DMS79 (cell line): ENCODE data around the gene ANKRD23.

ENCODE experiments used
- DNase-seq: peaks from one replicate; lab custom pipeline; 2025; lab: John Stamatoyannopoulos, UW

The ANKRD23 gene

DNA sequence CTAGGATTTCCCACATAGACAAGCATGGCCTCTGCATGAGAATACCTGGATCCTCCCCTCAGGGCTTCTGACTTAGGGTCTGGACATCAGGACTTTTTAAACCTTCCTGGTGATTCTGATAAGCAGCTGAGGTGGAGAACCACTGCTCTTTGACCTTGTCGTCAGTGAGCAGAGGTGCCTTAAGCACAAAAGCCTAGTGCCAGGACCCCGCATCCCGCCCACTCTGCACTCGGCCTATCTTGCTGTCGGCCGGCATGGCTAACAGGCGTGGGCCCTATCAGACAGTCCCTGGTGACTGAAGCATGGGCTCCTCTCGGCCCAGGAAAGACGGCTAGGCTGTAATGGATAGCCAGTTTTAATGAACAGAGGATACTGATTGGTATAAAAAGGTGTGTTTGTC is 6.2 kb downstream of the ANKRD23 start:
- DNase-seq = no peak

DNA sequence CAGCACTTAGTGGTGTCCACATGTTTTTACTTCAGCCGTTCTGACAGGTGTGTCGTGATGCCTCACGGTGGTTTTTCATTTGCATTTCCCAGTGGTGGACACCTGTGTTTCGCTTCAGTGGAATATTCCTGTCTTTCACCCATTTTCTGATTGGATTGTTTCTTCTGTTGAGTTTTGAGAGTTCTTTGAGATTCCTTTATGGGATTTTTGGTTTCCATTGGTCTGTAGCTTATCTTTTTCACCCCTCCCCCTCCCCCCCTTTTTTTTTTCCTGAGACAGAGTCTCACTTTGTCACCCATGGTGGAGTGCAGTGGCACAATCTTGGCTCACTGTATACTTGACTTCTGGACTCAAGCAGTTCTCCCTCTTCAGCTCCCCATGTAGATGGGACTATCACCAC is 8.0 kb downstream of the ANKRD23 start:
- DNase-seq = no peak

DNA sequence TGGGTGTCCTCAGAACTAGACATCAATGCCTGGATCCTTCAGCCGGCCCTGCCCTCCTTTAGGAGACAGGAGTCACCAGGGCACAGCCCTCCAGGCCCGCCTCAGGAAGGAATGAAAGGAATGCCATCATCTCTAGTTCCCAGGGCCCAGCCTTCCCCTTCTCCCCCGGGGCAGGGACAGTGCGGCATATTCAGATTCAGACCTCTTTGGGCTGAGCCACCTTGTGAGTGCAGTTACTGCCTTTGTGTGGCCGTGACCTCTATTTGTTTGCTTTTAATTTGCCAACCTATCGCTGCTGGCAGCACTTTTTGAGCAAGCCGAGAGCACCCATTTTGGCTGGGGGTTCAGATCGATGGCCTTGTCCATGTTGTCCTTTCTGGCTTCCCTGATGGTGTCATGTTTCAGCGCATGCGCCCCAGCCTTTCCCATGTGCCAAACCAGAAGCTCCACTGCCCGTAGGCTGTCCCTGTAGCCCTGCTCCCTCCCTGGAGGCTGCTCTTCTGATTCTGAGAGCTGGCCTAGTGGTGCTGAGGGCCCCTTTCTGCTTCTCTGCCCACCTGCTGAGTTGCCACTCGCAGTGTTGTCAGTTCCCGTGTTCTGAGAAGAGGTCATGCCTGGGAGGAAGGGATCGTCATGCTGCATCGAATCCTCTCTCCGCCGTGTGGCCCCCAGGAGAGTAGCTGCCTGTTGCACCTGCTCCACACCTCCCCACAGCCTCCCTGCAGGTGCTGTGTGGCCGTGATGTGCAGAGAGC is 10.9 kb downstream of the ANKRD23 start:
- DNase-seq = peak; percentile 94

DNA sequence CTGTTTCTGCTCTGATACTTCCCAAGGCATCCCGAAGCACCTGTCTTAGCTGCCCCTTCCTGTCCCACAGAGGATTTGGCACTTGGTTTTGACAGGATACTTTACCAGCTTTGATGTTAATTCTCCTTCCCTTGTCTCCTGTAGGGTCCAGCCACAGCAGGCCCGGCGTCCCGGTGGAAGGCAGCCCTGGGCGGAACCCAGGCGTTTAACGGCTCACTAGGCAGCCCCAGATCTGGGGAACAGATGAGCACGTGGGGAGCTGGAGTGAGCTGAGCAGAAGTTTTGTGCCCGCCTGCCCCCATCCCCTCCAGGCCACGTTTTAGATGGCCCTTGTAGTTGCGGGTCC is 11.4 kb downstream of the ANKRD23 start:
- DNase-seq = no peak

DNA sequence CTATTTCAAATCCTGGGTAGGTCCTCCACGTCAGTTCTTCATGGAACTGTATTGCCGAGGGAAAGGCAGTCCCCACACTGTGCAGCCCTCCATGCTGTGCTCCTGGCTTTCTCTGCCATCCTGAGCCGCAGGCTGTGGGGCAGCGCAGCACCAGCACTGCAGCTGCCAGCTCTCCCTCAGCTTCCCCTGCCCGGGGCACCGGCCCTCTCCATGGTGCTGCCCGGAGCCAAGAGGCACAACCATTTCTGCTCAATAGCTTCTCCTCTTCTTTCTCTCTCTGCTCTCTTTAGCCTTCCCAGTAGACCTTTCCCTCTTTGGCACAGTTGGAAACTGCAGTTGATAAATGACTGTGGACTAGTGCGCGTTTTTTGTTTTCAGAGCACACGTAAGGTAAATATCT is 12.1 kb downstream of the ANKRD23 start:
- DNase-seq = no peak

DNA sequence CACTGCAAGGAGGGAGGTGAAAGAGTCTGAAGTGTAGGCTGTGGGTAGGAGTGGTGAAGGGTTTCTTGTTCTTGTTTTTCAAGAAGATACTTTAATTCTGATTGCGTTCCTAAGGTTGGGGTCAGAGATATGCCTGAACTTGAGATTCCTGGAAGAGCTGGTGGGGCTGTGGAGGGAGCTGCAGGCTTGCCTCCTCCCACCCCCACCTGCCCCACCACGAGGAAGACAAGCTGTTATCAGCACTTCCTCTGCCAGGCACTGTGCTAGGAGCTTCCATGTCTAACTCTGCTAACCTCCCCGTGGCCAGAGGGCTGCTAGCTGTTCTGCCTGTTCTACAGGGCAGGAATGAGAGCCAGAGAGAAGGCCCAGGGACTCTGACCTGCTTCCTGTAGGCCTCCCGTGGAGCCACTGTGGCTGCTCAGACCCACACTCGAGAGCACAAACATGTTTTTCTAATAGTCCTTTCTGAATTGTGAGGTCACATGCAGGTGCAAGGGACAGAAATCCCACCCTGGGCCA is 13.7 kb downstream of the ANKRD23 start:
- no peak for DNase-seq

DNA sequence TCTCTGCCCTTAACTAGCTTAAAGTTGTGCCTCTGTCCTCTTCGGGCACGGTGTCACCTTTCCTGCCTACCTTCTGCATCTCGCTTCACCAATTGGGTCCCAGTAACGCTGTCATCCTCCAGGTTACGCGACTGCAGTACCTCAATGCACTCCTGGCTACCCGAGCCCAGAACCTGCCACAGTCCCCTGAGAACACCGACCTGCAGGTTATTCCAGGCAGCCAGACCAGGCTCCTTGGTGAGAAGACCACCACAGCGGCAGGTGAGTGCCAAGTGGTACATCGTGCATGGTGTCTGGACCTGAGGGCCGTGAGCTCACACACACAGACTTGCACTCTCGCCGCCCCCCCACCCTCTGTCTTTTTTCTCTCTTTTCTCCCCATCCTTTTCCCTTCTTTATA is 14.9 kb downstream of the ANKRD23 start:
- DNase-seq = no peak

DNA sequence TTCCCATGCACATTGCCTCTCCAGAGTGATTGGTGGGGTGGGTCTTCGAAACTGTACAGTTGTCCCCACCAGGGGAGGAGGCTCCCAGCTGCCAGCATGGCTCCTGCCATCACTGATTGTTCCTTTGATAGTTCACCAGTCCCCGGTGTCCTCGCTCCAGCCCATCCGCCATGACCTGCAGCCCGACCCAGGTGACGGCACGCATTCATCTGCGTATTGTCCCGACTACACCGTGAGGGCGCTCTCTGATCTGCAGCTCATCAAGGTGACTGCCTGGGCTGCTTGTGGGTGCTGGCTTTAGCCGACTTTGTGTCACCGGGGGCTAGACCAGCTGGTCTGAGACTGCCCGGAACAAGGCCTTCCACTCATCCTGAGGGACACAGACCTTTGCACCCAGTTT is 15.4 kb downstream of the ANKRD23 start:
- DNase-seq = no peak

DNA sequence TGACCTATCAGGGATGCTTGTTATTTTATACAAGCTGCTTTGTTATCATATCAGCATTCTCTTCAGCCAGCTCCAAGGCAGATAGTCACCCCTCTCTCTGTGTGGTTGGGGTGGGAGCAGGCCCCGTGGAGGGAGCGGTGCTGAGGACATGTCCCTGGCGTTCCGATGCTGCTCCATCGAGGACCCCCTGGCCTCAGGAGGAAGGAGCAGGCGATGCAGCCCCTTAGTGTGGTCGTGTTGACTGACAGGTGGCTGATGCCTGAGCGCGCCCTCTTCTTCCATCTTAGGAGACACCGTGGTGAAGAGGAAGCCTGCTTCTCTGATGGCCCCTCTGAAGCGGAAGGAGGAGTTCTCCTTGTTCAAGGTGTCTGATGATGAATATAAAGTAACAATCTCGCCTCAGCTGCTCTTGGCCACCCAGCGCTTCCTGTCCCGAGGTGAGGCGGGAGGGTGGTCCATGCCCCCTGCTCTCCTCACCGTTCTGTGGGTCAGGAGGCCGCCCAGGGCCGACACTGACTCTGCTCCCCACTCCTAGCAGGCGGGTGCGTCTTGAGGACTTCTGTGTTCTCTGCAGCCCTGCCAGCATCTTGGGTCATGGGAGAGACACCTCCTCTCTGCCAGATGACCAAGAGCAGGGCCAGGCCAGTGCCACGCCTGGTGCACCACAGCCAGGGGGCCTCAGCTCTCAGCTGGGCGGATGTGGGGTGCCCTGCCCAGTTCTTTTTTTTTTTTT is 17.1 kb downstream of the ANKRD23 start:
- DNase-seq = no peak

DNA sequence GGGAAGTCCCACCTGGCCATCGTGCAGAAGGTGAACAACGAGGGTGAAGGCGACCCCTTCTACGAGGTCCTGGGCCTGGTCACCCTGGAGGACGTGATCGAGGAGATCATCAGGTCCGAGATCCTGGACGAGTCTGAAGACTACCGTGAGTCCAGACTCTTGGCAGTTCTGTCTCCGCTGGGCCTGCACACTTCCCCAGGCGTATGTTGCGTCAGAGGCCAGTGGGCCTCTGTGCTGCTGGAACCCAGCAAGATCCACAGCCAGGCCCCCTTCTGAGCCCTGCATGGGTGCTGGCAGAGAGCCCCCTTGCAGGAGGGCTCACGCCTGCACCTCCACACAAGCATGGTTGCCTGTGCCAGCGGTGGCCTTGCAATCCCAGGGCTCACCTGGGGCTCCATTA is 18.8 kb downstream of the ANKRD23 start:
- DNase-seq = no peak

DNA sequence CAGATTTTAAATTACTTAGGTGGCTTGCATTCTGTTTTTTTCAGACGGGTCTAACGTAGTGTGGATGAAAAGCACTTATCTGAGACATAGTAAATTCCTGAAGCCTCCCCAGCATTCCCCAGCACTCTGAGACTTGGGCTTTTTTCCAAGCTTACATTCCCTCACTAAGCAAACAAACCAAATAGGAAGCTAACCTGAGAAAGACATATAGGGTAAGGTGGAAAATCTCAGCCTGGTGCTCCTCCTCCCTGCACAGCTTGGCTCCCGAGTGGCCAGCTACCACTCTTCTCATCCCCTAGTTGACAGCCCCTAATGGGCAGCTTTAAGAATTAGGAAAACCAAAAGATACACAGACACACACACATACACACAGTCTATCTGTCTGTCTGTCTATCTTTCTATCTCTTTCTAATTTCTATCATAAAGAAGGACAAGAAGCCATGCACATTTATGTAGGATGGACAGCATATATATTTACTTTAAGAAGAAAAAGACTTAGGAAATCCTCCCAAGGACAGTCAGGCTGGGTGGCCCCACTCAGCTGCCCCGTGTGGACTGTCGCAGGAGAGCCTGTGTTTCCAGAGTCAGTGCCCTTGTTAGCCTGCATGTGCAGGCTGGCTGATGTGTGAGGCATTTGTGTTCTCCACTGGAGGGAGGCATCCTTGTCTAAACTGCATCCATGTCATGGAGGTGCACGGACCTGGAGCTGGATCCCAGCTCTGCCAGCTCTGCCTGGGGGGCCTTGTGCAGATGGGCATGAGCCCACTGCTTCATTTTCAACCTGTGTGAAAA is 19.5 kb downstream of the ANKRD23 start:
- no peak for DNase-seq

DNA sequence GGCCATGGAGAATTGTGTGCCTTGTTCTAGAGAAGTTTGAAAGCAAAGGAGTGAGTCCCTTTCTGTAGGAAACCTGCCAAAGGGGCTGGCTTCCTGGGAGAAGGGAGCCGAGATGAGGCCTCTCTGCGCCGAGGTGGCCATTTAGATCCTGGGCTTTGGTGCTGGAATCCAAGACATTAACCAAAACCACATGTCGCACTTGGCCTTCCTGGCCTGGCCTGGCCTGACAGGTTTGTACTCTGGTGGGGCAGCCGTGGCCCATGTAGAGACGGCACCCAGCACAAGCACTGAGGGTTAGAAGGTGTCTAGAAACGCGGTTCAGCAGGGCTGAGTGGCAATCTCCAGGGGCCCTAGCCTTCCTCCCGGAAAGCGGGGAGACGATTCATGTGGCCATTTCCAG is 20.6 kb downstream of the ANKRD23 start:
- DNase-seq = no peak

DNA sequence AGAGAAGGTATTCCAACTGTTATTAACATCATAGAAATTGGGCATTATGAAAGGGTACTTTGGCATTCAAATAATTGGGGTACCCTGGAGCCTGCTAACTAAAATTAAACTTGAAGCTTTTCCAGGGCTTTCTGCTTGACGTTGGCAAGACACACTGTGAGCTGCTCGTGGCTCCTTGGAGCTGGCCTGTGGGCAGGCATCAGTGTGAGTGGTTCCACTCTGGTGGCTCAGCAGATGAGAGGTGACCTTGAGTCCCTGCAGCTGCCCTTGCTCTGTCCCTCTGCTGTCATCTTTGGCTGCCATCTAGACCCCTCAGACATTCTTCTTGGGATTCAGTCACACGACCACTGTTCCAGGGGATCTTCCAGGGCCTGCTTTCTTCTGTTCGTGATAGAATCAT is 21.0 kb downstream of the ANKRD23 start:
- DNase-seq = no peak

DNA sequence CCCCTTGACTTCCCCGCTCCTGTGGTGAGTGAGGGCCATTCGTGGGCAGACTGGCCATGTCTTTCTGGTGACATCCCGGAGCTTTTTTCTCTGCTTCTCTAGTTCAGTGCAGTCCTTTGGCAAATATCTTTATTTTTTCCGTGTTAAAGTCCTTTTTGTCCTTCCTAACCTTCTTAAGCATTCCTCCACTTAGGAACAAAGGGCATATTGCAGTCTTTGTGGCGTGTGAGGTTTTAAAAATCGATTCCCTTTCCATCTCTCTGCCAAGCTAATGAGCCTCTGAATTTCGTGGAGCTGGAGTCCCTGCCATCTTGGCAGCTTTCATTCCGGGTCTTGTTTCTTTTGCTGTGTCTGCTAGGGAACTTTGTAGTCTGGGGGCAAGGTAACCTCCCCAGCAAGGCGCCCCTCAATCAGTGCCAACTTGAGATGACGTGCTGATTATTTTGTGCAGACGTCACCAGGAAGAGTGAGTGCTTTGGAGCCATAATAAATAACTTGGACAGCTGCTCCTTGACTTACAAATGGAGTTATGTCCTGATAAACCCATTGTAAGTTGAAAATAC is 22.6 kb downstream of the ANKRD23 start:
- DNase-seq = no peak

DNA sequence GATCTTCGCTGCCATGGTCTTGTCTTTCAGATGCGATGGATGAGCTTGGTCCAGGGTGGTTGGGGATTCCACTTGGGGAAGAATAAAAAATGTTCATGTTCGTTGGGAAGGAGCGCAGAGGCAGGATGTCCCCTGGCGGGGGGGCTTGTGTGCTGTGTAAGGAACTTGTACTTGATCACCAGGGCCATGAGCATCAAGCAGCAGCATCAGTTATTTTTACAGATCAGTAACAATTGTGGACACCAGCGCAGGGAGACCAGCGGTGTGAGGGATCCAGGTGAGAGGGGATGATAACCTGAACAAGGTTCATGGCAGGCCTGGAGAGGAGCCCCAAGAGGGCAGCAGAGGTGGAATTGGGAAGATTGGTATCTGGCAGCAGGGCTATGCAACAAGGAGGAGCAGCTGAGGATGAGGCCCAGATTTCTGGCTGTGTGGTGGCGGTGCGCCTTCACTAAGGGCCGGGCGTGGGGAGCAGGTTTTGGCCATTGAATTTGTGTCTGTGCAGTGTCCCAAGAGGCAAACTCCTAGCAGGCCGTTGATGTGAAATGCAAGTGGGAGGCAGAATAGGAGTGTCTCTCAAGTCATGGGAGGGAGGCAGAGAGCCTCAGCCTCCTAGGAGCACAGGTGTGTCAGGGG is 23.8 kb downstream of the ANKRD23 start:
- DNase-seq = no peak

DNA sequence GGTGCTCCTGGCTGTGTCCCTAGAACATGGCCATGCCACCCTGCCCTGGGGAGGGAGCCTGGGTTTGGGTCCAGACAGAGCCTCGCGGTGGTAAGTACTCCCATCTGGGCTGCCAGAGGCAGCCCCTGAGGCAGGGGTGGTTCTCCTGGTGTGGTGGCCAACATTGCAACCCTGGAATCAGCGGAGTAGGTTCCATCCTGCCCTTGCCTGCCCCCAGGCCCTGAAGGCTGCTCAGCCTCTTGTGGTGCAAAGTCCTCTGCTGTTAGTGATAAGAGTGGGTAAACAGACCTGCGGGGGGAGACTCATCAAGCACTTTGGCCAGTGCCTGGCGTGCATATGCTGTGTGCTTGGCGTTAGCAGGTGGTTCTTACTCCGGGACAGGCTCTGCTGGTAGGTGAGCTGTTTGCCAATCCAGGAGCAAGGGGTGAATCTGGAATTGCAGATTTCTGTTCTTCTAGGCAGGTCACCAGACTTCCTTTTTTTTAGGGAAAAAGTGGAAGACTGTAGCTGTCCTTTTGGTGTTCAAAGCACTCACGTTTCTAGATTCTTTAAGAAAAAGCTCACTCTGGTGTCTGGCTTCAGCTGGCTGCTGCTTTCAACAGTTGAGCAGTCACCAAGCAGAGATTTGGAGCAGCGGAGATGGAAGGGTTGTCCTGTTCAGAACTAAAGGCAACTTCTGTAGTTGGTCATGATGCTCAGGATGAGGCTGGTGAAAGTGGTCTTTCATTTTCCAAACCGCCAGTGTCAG is 24.5 kb downstream of the ANKRD23 start:
- peak; percentile 44 for DNase-seq

DNA sequence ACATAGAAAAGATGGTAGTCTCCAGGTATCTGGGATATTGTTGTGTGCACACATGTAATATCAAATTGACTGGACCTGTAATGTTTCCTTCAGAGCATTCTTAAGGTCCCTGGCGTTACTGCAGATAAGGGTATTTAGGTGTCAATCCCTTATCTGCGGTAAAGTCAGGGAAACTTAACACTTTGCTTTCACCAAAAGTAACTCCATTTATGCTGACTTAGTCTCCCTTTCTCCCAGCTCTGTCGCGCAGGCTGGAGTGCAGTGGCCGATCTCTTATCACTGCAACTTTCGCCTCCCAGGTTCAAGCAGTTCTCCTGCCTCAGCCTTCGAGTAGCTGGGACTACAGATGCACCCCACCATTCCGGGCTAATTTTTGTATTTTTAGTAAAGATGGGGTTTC is 25.9 kb downstream of the ANKRD23 start:
- no peak for DNase-seq

DNA sequence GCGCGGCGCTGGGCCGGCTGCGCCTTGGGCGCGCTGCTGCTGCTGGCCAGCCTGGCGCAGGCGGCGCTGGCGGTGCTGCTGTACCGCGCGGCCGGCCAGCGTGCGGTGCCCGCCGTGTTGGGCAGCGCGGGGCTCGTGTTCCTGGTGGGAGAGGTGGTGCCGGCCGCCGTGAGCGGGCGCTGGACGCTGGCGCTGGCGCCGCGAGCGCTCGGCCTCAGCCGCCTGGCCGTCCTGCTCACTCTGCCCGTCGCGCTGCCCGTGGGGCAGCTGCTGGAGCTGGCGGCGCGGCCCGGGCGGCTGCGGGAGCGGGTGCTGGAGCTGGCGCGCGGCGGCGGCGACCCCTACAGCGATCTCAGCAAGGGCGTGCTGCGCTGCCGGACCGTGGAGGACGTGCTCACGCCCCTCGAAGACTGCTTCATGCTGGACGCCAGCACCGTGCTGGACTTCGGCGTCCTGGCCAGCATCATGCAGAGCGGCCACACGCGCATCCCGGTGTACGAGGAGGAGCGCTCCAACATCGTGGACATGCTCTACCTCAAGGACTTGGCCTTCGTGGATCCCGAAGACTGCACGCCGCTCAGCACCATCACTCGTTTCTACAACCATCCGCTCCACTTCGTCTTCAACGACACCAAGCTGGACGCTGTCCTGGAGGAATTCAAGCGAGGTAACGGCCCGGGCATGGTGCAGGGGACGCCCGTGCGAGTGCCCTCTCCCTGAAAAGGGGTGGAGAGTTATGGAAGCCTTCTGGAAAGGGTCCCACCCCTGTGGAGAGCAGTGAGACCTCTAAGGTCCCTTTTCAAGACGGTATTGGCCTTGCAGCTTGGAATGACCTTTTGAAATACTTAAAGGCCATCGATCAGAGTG is 26.8 kb downstream of the ANKRD23 start:
- no peak for DNase-seq

DNA sequence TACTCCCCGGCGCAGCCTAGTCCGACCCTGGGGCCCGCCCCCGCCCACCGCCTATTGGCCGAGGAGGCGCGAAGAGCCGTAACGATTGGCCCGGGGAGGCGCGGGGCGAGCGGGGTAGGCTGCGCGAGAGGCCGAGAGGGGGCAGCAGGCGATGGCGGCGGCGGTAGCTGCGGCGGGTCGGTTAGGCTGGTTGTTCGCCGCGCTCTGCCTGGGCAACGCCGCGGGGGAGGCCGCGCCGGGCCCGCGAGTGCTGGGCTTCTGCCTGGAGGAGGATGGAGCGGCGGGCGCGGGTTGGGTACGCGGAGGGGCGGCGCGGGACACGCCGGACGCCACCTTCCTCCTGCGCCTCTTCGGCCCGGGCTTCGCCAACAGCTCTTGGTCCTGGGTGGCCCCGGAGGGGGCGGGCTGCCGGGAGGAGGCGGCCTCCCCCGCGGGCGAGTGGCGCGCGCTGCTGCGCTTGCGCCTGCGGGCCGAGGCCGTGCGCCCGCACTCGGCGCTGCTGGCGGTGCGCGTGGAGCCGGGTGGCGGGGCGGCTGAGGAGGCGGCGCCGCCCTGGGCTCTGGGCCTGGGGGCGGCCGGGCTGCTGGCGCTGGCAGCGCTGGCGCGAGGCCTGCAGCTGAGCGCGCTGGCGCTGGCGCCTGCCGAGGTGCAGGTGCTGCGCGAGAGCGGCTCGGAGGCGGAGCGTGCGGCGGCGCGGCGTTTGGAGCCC is 27.5 kb downstream of the ANKRD23 start, which contains the start of gene CNNM3:
Gene CNNM3, plus strand, starts transcription at position 142 of the 709 bp plus-strand sequence. Its CDS starts 10 bp downstream, at position 152.
- DNase-seq = peak; percentile 87
